HFFc6 (cell line): ENCODE results near the gene PCCA. TPM values are rescaled to one million over a fixed set of nuclear protein-coding genes. Genes with fewer than 3 reads are reported as not detected.

Experiments used
- DNase-seq: peaks from one replicate; pipeline ENCODE4 v3.0.0-alpha.2; 2018
- H3K27ac Mint-ChIP-seq: 2 replicates; pipeline ENCODE4 v1.8.0; 2020; ENCODE audit warnings: mild to moderate bottlenecking, mixed read lengths
- H3K27me3 Mint-ChIP-seq: 2 replicates; pipeline ENCODE4 v1.8.0; 2021; ENCODE audit warnings: mild to moderate bottlenecking, moderate library complexity, mixed read lengths; ENCODE audit not compliant: insufficient read depth
- H3K36me3 Mint-ChIP-seq: 2 replicates; pipeline ENCODE4 v1.8.0; 2021; ENCODE audit warnings: low read depth, mixed read lengths
- H3K4me1 Mint-ChIP-seq: 2 replicates; pipeline ENCODE4 v1.8.0; 2020; ENCODE audit warnings: low read depth, mixed read lengths
- H3K4me3 Mint-ChIP-seq: 2 replicates; pipeline ENCODE4 v1.8.0; 2020; ENCODE audit warnings: mild to moderate bottlenecking, moderate library complexity, mixed read lengths
- H3K9me3 Mint-ChIP-seq: 2 replicates; pipeline ENCODE4 v1.8.0; 2020; ENCODE audit warnings: mild to moderate bottlenecking, mixed read lengths
- CTCF ChIP-seq: fragments of 200-600 bp; sonication (generic); IDR thresholded peaks from 2 replicates; pipeline ENCODE4 v1.5.0; 2021; ENCODE audit warnings: antibody characterized with exemption, mild to moderate bottlenecking
- total RNA-seq, 6 experiments: library from RNA; stranded (reverse); fragmentation: NEBNext Ultra II Directional; extraction: Animal tissue kit (Norgen Biotek cat#: 25700); gene quantifications; 2 replicates in 1 of 6; 3 replicates in 5 of 6; pipeline ENCODE4 v1.2.3, GENCODE V29; 2021

Gene PCCA
- total RNA-seq, 6 experiments from 2014 or later: 12.9 to 16.9 (median 14.7) TPM

- H3K36me3 Mint-ChIP-seq: peaks cover 15% of the 10 kb centered on the region
- H3K9me3 Mint-ChIP-seq: peaks cover 6% of the 10 kb centered on the region
- H3K27ac Mint-ChIP-seq: no peak overlapping the region
- H3K4me1 Mint-ChIP-seq: peaks cover 15% of the 10 kb centered on the region
- peaks cover 2% of the 10 kb centered on the region; the same call in 1 of the 2 replicates for H3K27me3 Mint-ChIP-seq
- TF ChIP-seq CTCF: no peak
- no peak for DNase-seq
- H3K4me3 Mint-ChIP-seq: no peak overlapping the region
Measured at GRCh38 chr13:100197591-100198365, 108.9 kb downstream of the PCCA start.

- Mint-ChIP-seq H3K27ac (peak overlapping the region; percentile 76), H3K36me3 (peaks cover 32% of the 10 kb centered on the region), H3K9me3 (peaks cover 7% of the 10 kb centered on the region), H3K4me1 (peaks cover 49% of the 10 kb centered on the region), H3K27me3 (0 out of 2 replicates have a peak, but pooled peaks cover 2% of the 10 kb centered on the region), H3K4me3 (peak overlapping the region; percentile 20)
- DNase-seq: peak; percentile 67
- no peak for TF ChIP-seq CTCF
Measured at GRCh38 chr13:100203696-100204367, 114.9 kb downstream of the PCCA start.

GRCh38 chr13:100208002-100208401 is 119.1 kb downstream of the PCCA start:
- H3K4me3 Mint-ChIP-seq: no peak overlapping the region
- no peak for TF ChIP-seq CTCF
- H3K9me3 Mint-ChIP-seq: no peaks in the 10 kb centered on the region

GRCh38 chr13:100208626-100209025 is 119.7 kb downstream of the PCCA start:
- no peak for DNase-seq
- Mint-ChIP-seq H3K9me3 (no peaks in the 10 kb centered on the region; the same call in 1 of the 2 replicates), H3K36me3 (peaks cover 38% of the 10 kb centered on the region), H3K27me3 (0 out of 2 replicates have a peak, but pooled peaks cover 2% of the 10 kb centered on the region), H3K4me1 (peaks cover 81% of the 10 kb centered on the region), H3K27ac (peak overlapping the region; percentile 66), H3K4me3 (no peak overlapping the region)
- TF ChIP-seq CTCF: no peak

More at GRCh38 chr13:100208002-100208401, 119.1 kb downstream of the PCCA start:
- Mint-ChIP-seq H3K4me1 (peaks cover 81% of the 10 kb centered on the region), H3K27me3 (0 out of 2 replicates have a peak, but pooled peaks cover 2% of the 10 kb centered on the region), H3K27ac (peak overlapping the region; percentile 66; the same call in 1 of the 2 replicates), H3K36me3 (peaks cover 32% of the 10 kb centered on the region)
- DNase-seq: no peak

- H3K9me3 Mint-ChIP-seq: no peaks in the 10 kb centered on the region; the same call in 1 of the 2 replicates
- TF ChIP-seq CTCF: no peak
Measured at GRCh38 chr13:100209857-100210825, 121.2 kb downstream of the PCCA start.

More at GRCh38 chr13:100209857-100210825, 121.2 kb downstream of the PCCA start:
- peak overlapping the region; percentile 53 for H3K4me3 Mint-ChIP-seq
- peaks cover 39% of the 10 kb centered on the region for H3K36me3 Mint-ChIP-seq
- peak overlapping the region; percentile 91 for H3K27ac Mint-ChIP-seq
- H3K27me3 Mint-ChIP-seq: 0 out of 2 replicates have a peak, but pooled peaks cover 2% of the 10 kb centered on the region
- DNase-seq: peak; percentile 65
- peaks cover 81% of the 10 kb centered on the region for H3K4me1 Mint-ChIP-seq
